ENCODE data around the gene ARHGAP26.

ARHGAP26 gene

GRCh38 chr5:143133721-143134120 lies 363.5 kb downstream of the ARHGAP26 start:
- DNase-seq, result no peak

- DNase-seq, result no peak
Measured at GRCh38 chr5:143134269-143134668, 364.1 kb downstream of the ARHGAP26 start.

DNA sequence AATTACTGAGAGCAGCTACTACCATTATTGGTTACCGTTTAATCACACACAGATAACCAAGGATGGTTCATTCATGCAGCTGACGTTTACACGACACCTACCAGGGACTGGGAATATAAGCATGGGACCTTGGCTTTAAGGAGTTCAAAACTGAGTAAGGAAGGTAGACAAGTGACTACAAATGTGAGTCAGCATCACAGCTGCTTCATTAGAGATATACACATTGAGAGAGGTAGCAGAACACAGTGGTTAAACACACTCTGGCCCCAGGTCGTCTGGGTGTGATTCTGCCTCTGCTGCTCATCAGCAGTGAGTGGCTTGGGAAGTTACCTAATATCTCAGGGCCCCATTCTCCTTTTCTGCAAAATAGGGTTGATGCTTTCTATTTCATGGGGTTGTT lies 364.7 kb downstream of the ARHGAP26 start:
- DNase-seq, result no peak

DNA sequence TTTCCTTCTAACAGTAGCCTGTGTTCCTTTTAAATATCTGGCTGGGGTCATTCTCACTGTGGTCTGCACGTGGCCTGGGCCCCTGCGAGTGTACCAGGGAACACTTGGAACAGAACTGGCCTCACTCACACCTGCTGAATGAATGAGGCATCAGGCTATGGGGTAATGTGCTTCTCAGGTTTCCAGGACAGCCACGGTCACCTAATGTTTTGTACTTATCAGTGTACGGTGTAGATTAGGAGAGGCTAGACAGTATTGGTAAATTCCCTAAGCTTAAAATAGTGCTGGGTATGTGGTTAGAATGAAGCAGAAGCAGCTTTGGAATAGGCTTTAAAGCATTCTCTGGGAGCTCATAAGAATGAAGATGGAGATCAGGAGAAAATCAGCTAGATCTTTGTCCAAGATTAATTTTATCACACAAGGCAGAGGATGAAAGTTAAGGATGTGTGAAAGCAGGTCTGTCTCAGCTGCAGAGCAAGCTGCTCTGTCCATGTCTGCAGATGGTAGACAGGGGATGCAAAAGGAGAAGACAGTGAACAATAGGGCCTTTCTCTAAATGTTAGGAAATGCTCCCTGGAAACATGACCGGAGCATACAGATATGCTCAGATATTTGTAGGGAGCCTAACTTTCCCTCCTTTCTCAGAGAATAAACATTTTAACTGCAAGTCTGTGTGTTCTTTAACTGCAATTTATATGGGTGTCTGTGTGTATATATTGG lies 365.8 kb downstream of the ARHGAP26 start:
- DNase-seq, result no peak

DNA sequence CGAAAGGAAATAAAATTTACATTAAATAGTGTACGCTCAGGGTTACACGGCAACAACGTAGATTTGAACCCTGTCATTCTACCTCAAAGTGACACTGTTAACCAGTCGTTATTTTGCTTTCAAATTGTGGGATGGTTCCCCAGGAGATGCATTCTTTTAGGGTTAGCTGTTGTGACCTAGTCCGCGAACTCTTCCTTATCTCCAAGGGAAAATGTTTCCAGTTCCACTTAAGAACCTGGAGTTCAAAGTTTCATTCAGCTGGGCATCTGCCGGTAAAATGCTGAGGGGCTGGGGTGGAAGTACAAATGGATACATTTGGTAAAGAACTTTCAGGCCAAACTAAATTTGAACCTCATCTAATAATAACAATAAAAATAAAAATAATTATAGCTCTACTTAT lies 368.7 kb downstream of the ARHGAP26 start:
- no peak for DNase-seq

- no peak for DNase-seq
Measured at GRCh38 chr5:143139585-143139984, 369.4 kb downstream of the ARHGAP26 start.

DNA sequence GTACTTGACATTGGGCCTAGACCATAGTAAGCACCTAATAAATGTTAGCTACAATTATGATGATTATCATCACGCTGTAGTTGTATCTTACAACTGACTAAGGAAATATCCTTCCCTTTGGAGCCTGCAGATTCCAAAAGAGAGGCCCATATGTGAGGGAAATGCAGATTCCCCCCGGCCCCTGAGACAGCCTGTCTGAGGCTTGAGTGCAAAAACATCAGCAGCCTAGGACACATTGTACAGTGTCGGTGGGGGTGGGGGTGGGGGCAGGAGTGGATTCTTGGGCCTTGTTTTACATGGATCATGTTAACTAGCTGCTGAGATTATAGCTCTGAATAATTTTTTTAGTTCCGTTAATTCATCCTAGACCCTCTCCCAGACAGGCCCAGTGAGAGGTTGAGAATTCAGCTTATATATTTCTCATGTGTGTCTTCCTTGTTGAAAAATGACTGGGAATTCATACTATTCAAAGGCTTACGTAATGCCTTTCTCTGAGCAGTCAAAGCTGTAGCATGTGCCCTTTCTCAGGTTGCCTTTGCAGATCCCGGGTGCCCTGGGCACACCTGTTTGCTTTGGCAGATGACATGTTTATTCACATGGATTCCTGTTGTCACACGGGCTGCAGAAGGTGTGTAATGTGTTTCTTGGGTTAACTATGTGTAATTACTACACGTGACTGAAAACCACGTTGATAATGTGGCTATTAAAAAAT lies 370.5 kb downstream of the ARHGAP26 start:
- peak; percentile 43 for DNase-seq

- DNase-seq, result no peak
Measured at GRCh38 chr5:143141652-143142051, 371.5 kb downstream of the ARHGAP26 start.

DNA sequence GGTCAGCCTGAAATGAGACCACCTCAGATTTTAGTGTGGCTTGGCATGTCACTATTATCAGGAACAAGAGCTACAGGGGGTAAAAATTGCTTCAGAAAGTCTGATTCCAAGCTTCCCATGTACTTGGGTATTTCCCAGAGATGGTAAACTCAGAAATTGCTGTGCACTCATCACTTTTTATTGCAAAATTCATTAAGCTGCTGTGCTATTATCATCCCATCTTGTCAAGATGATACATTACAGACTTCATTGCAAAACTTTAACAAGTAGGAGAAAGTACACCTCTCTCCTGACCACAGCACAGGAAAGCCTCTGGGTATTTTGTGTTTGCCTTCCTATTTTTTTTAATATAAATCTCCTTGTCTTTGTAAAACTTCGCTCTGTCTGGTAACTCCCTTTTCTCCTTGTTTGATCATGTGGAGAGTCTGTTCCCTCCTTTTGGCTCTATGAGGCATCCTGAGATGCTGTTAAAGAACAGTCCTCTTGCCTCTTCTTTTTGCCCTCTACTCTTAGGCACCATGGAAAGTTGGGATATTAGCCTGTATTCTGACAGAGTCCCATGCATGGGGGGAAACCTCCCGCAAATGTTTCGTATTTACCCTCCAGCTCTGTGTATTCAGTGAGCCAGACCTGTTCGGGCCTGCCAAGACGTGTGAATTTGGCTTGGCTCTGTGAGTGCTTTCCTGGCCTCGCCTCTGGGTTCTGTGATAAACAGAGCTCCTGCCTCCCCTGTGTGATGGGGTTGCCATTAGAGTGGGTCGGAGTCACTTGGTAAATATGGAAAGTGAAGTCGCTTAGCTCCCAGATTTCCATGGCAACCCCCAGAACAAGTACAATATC lies 372.6 kb downstream of the ARHGAP26 start:
- peak; percentile 83 for DNase-seq

DNA sequence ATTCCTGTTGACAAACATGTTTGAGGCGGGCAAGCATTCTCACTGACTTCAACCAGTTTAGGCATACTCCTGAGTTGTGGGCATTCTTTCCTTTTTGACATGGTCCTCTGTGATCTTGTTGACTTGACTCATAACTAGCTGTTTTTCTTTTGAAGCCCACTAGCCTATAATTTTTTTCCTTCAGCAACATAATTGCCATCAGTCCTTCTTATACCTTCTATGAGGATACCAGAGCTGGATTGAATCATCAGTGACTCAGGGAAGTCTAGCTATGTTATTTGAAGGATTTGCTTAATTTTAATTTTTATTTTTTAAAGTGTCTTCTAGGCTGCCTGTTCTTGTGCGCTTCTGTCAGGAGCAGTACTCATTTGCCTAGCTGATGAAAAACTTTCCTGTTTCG lies 373.8 kb downstream of the ARHGAP26 start:
- DNase-seq, result no peak

- DNase-seq, result no peak
Measured at GRCh38 chr5:143145243-143146160, 375.3 kb downstream of the ARHGAP26 start.

DNA sequence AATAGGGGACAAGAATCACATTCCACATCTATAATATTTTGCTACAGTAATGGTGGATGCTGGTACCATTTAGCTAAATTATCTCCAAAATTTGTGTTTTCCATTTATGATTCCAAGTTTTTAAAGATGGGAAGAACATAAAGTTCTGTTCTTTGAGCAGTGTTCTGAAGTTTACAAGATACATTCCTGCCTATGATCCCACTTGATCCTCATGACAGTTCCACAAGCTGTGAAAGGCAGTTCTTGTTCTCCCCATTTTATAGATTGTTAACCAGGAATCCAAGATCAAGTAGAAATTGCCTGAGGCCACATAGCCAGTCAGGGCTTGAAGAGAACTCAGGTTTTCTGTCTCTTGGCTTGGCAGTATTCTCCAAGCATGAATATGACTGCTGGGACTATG lies 376.0 kb downstream of the ARHGAP26 start:
- no peak for DNase-seq

DNA sequence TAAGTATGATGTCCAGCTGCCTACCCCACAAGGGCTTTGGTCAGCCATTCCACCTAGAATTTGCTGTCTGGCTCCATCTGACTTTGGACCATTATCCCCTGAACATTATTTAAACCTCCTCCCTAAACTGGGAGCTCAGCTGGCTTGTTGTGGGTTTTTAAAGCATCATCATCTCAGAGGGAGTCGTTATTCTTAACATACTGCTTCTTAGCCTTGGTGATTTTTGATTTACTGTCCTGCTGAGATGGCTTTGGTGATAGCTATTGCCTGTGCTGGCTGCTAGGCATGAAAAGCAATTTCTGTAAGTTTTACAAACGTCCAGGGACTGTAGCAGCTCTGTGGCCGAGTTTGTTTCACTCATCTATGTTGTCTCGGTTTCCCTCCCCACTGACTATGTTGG lies 377.2 kb downstream of the ARHGAP26 start:
- DNase-seq, result no peak

- no peak for DNase-seq
Measured at GRCh38 chr5:143147902-143148301, 377.7 kb downstream of the ARHGAP26 start.

GRCh38 chr5:143148771-143149170 lies 378.6 kb downstream of the ARHGAP26 start:
- DNase-seq, result no peak

GRCh38 chr5:143149759-143150158 lies 379.6 kb downstream of the ARHGAP26 start:
- DNase-seq, result no peak

GRCh38 chr5:143151056-143151700 lies 381.0 kb downstream of the ARHGAP26 start:
- no peak for DNase-seq

DNA sequence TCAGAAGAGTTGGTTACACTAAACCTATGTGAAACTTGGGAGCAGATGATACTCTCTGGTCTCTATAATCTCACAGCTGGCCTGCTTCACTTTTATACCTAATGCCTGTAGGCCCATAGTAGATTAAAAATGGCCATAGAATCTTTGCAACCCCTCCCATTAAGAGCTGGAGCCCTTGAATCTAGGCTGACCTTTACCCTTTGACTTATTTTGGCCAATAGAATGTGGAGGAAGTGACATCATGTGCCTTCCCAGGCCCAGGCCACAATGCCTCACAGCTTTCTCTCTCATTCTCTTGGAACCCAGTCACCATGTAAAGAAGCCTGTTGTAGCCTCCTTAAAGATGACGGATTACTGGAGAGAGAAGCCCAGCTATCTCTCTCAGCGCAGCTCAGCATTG lies 382.3 kb downstream of the ARHGAP26 start:
- no peak for DNase-seq

DNA sequence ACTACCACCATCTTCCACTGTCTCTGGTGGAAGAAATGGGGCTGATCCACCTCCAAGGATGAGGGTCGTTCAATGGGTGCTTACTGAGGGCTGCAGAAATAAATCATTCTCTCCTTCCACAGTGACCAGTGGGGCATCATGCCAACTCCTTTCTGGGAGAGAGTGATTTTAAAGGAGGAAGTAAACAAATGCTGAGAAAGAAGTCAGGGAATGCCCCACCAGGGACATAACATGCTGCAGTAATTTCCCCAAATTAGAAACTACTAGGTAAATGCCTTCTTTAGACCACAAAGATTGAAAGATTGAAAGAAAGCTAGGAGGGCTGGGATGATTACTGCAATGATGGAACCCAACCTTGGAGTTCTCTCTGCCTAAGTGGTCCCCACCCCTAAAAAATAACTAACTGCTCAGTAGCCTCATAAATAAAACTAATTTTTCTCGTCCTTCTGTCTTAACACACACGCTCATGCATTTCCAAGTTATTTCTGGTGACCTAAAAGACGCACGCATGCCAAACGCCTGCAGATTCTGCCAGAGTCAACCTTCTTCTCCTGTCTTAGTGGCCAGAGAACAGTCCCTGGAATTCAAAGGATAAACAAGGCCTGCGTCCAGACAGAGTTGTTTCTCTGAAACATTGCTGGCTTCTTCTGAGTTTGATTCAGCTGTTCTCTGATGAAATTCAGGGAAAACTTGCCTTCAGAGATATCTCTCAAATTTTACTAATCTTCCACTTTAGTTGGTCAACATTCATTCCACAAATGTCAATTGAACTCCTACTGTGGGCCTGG lies 383.3 kb downstream of the ARHGAP26 start:
- no peak for DNase-seq

DNA sequence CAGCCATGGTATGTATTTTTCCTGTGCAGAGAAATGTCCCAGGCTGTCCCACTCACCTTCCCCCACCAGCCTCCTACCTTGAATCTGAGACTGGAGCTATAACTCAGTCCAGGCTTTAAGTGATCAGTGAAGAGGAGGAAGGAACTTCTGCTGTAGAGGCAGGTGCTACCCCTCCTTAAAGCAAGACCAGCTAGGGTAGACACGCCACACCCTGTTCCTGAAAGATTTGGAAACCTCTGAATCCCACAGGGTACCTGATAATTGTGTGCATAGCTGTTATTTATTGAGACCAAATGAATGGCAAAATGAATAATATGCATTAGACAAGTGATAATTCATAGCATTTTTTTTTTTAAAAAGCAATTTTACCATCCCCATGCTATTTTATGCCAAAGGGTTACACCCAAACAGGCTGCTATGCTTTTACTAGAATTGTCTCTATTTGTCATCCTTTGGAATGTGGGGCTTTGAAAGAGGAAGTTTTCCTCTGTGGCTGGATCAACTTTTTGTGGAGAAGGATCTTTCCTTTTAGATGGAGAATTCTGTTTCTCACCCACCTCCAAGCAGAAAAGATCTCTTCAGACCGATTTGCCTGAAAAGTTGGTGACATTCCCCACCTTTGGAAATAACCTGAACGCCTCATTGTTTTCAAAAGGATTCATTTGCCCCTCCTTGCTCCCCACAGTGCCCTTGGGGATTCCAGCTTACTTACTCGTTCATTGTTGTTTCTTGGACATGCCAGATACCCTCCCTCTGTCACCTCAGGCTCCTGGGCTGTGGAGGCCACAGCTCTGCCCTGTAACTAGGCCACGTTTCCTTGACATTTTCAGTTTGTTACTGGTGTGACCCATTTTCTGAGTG lies 384.6 kb downstream of the ARHGAP26 start:
- DNase-seq, result no peak

Data from NCI-H1105 treated with DMSO at 0.1 percent for 48 hours (cell line).